HG03025 (cell line): ENCODE data around the gene PRMT3.
"Not testable (repeated sequence)": the region's sequence is repeated elsewhere in the genome, so short reads cannot be mapped to it uniquely, and the experiment has no call there.

Experiments
- ATAC-seq: cut with Tn5 transposase; IDR thresholded peaks from one replicate; pipeline ENCODE4 v1.9.1; 2021; ENCODE audit warnings: mild to moderate bottlenecking, moderate library complexity; ENCODE audit not compliant: unreplicated experiment, low FRiP score

The PRMT3 gene

GRCh38 chr11:20373568-20374209 is 13.8 kb upstream of the PRMT3 start:
- no peak for ATAC-seq

GRCh38 chr11:20374741-20375300 is 12.7 kb upstream of the PRMT3 start:
- ATAC-seq, result no peak

GRCh38 chr11:20376162-20376730 is 11.3 kb upstream of the PRMT3 start:
- no peak for ATAC-seq

- ATAC-seq, result not testable (repeated sequence)
Observed at GRCh38 chr11:20385996-20386395, 1.5 kb upstream of the PRMT3 start.

GRCh38 chr11:20388096-20389055 is 860 bp downstream of the PRMT3 start:
- peak; percentile 11 for ATAC-seq

- ATAC-seq, result peak; percentile 72
Observed at GRCh38 chr11:20397281-20397680, 9.8 kb downstream of the PRMT3 start.

- no peak for ATAC-seq
Observed at GRCh38 chr11:20399498-20399897, 12.0 kb downstream of the PRMT3 start.

GRCh38 chr11:20403059-20403458 is 15.5 kb downstream of the PRMT3 start:
- ATAC-seq, result no peak

GRCh38 chr11:20406484-20406883 is 19.0 kb downstream of the PRMT3 start:
- no peak for ATAC-seq

GRCh38 chr11:20407344-20407743 is 19.8 kb downstream of the PRMT3 start:
- ATAC-seq, result no peak

GRCh38 chr11:20415432-20415831 is 27.9 kb downstream of the PRMT3 start:
- ATAC-seq, result no peak

GRCh38 chr11:20417771-20418170 is 30.3 kb downstream of the PRMT3 start:
- no peak for ATAC-seq

- ATAC-seq, result no peak
Observed at GRCh38 chr11:20421946-20422345, 34.4 kb downstream of the PRMT3 start.

- no peak for ATAC-seq
Observed at GRCh38 chr11:20429216-20429615, 41.7 kb downstream of the PRMT3 start.

GRCh38 chr11:20438637-20439036 is 51.1 kb downstream of the PRMT3 start:
- no peak for ATAC-seq

GRCh38 chr11:20443596-20443995 is 56.1 kb downstream of the PRMT3 start:
- ATAC-seq, result no peak

- ATAC-seq, result no peak
Observed at GRCh38 chr11:20444535-20444934, 57.0 kb downstream of the PRMT3 start.

- no peak for ATAC-seq
Observed at GRCh38 chr11:20448834-20449233, 61.3 kb downstream of the PRMT3 start.

GRCh38 chr11:20450829-20451228 is 63.3 kb downstream of the PRMT3 start:
- ATAC-seq, result no peak

GRCh38 chr11:20451568-20451967 is 64.1 kb downstream of the PRMT3 start:
- no peak for ATAC-seq

- no peak for ATAC-seq
Observed at GRCh38 chr11:20452585-20452984, 65.1 kb downstream of the PRMT3 start.
